Activated CD4-positive, alpha-beta T cell treated with anti-CD3 and anti-CD28 coated beads, Interleukin-10, Interleukin-2, amounts not matched to agents 100 ng/mL and 50 ng/mL, durations not matched to agents 16 hours and 8 hours (primary cell): Measurements from ENCODE around the gene ANKRD13C.

Experiments
- DNase-seq: peaks from one replicate; pipeline ENCODE4 v3.0.0-alpha.2; 2020

ANKRD13C gene

GRCh38 chr1:70210820-70211219, 143.7 kb downstream of the ANKRD13C start:
- peak; percentile 26 for DNase-seq
